OCI-LY3 (cell line): ENCODE measurements around the gene STON2.
A peak's percentile ranks its signal among the peaks of the same experiment; 100 is the strongest.

Source experiments
- H2AFZ ChIP-seq: fragments of 200-600, 300-600 bp; shearing (Covaris generic); 2 replicates; pipeline ENCODE4 v1.6.0; 2014; ENCODE audit warnings: antibody characterized with exemption, low read depth, low read length
- H3K27ac ChIP-seq: fragments of 200-600, 300-600 bp; sonication (generic); 2 replicates; pipeline ENCODE4 v1.5.1; 2014; ENCODE audit warnings: mild to moderate bottlenecking, low read length, moderate library complexity, mixed read lengths
- H3K27me3 ChIP-seq: fragments of 200-600, 300-600 bp; sonication (generic); 2 replicates; pipeline ENCODE4 v1.6.1; 2014; ENCODE audit warnings: low read depth, low read length, mixed read lengths
- H3K36me3 ChIP-seq: fragments of 200-600, 300-600 bp; sonication (generic); replicated peaks from 2 replicates; pipeline ENCODE3; 2014; ENCODE audit warnings: low read depth, low read length, mixed read lengths
- H3K4me1 ChIP-seq: fragments of 300-600, 200-600 bp; sonication (generic); 2 replicates; pipeline ENCODE4 v1.6.1; 2014; ENCODE audit warnings: low read length, mixed read lengths
- H3K4me2 ChIP-seq: fragments of 200-600, 300-600 bp; sonication (generic); 2 replicates; pipeline ENCODE4 v1.6.1; 2014; ENCODE audit warnings: low read length, mixed read lengths
- H3K4me3 ChIP-seq: fragments of 300-600, 200-600 bp; sonication (generic); 2 replicates; pipeline ENCODE4 v1.5.1; 2014; ENCODE audit warnings: antibody characterized with exemption, mild to moderate bottlenecking, low read length, moderate library complexity
- H3K79me2 ChIP-seq: fragments of 300-600, 200-600 bp; shearing (Covaris generic); 2 replicates; pipeline ENCODE4 v1.6.1; 2014; ENCODE audit warnings: mild to moderate bottlenecking, low read length, mixed read lengths
- H3K9ac ChIP-seq: fragments of 300-600, 200-600 bp; shearing (Covaris generic); 2 replicates; pipeline ENCODE4 v1.6.0; 2014; ENCODE audit warnings: mild to moderate bottlenecking, low read length, moderate library complexity
- H3K9me3 ChIP-seq: fragments of 200-600, 300-600 bp; shearing (Covaris generic); 2 replicates; pipeline ENCODE4 v1.6.1; 2014; ENCODE audit warnings: low read length, mixed read lengths; ENCODE audit not compliant: insufficient read depth
- H4K20me1 ChIP-seq: fragments of 200-600, 300-600 bp; sonication (generic); 2 replicates; pipeline ENCODE4 v1.6.1; 2016; ENCODE audit warnings: low read length, mixed read lengths; ENCODE audit not compliant: insufficient read depth
- CTCF ChIP-seq: fragments of 200-600, 300-600 bp; sonication (generic); IDR thresholded peaks from 2 replicates; pipeline ENCODE4 v1.5.1; 2014; ENCODE audit warnings: antibody characterized with exemption, low read length, low read depth
- EZH2phosphoT487 ChIP-seq: fragments of 200-600 bp; shearing (Covaris generic); IDR thresholded peaks from 2 replicates; pipeline ENCODE4 v1.6.1; 2018; ENCODE audit warnings: antibody characterized with exemption, mixed run types, low read depth

STON2 gene

GRCh38 chr14:81222126-81222525 lies 178.0 kb downstream of the STON2 start:
- Histone ChIP-seq H3K9me3 (peaks cover 4% of the 10 kb centered on the region; the same call in 1 of the 2 replicates), H3K4me3 (peak overlapping the region; percentile 99; the same call in 1 of the 2 replicates), H3K27me3 (no peaks in the 10 kb centered on the region), H3K79me2 (peaks cover 35% of the 10 kb centered on the region), H3K4me1 (peaks cover 20% of the 10 kb centered on the region), H4K20me1 (peaks cover 19% of the 10 kb centered on the region), H3K27ac (peak overlapping the region; percentile 87; the same call in 1 of the 2 replicates), H3K4me2 (peak overlapping the region; percentile 86), H2AFZ (no peak overlapping the region), H3K9ac (no peak overlapping the region), H3K36me3 (peaks cover 8% of the 10 kb centered on the region)
- no peak for TF ChIP-seq EZH2phosphoT487
- TF ChIP-seq CTCF: no peak

- H3K4me3 ChIP-seq: peak overlapping the region; percentile 99
These were observed 178.5 kb downstream of the STON2 start for GRCh38 chr14:81221579-81222102.

GRCh38 chr14:81220830-81221578 lies 179.1 kb downstream of the STON2 start, which contains the start of gene GTF2A1:
GTF2A1 (minus strand) TSS chr14:81220959; CDS start chr14:81220518, 441 bp downstream.
- Histone ChIP-seq H3K4me3 (peak within 1 kb of the TSS; percentile 99), H3K27me3 (no peaks in the 10 kb centered on the region), H3K27ac (peak within 1 kb of the TSS; percentile 90)

More at GRCh38 chr14:81221579-81222102, 178.5 kb downstream of the STON2 start:
- Histone ChIP-seq H3K27ac (peak overlapping the region; percentile 87), H3K4me1 (peaks cover 20% of the 10 kb centered on the region), H4K20me1 (peaks cover 24% of the 10 kb centered on the region), H2AFZ (peak overlapping the region; percentile 73), H3K36me3 (peaks cover 12% of the 10 kb centered on the region), H3K27me3 (no peaks in the 10 kb centered on the region), H3K9me3 (peaks cover 4% of the 10 kb centered on the region; the same call in 1 of the 2 replicates), H3K4me2 (peak overlapping the region; percentile 86), H3K79me2 (peaks cover 40% of the 10 kb centered on the region), H3K9ac (peak overlapping the region; percentile 71)
- TF ChIP-seq EZH2phosphoT487 (no peak), CTCF (no peak)

More at GRCh38 chr14:81220830-81221578, 179.1 kb downstream of the STON2 start, which contains the start of gene GTF2A1:
- peak within 1 kb of the TSS; percentile 99 for H3K9ac ChIP-seq
- peak within 1 kb of the TSS; percentile 73 for H2AFZ ChIP-seq
- H4K20me1 ChIP-seq: peaks cover 25% of the 10 kb centered on the region
- peak within 1 kb of the TSS; percentile 86 for H3K4me2 ChIP-seq
- H3K9me3 ChIP-seq: peaks cover 4% of the 10 kb centered on the region; the same call in 1 of the 2 replicates
- peaks cover 20% of the 10 kb centered on the region for H3K4me1 ChIP-seq
- TF ChIP-seq CTCF (no peak), EZH2phosphoT487 (no peak)
- peaks cover 46% of the 10 kb centered on the region for H3K79me2 ChIP-seq
- H3K36me3 ChIP-seq: peaks cover 18% of the 10 kb centered on the region
